ENCODE results near the gene MINPP1.
"Not testable (repeated sequence)": the region's sequence is repeated elsewhere in the genome, so short reads cannot be mapped to it uniquely, and the experiment has no call there.

GRCh38 chr10:87461751-87462150, 42.9 kb upstream of the MINPP1 start:
- not testable (repeated sequence) for TF ChIP-seq EZH2 (IDR thresholded peaks at IDR 0.05; ENCODE audit: borderline replicate concordance, low read length); CTCF (conservative IDR thresholded peaks at IDR 0.05 in 1 of 2, IDR thresholded peaks at IDR 0.05 in 1 of 2; ENCODE audit: extremely low read depth in 1 of 2, insufficient read depth in 1 of 2, low read depth in 1 of 2, low read length in 2 of 2)
